HepG2 (cell line): Measurements from ENCODE around the gene UNC5CL. TPM values are rescaled to one million over a fixed set of nuclear protein-coding genes. Genes with fewer than 3 reads are reported as not detected.

Source experiments
- DPF2 ChIP-seq: sonication (generic); formaldehyde crosslinking; IDR thresholded peaks from 2 replicates; pipeline ENCODE4 v1.4.0; 2020; ENCODE audit warnings: mild to moderate bottlenecking, low read depth, missing genetic modification reagents, borderline replicate concordance
- FOXA3 ChIP-seq: IDR thresholded peaks from 2 replicates; pipeline ENCODE4 v1.6.1; 2016; ENCODE audit warnings: missing genetic modification reagents, missing compliant biosample characterization
- HHEX ChIP-seq: IDR thresholded peaks from 2 replicates; pipeline ENCODE4 v1.6.1; 2016; ENCODE audit warnings: control low read depth
- HMGXB3 ChIP-seq: sonication (generic); formaldehyde crosslinking; IDR thresholded peaks from 2 replicates; pipeline ENCODE4 v1.4.0; 2020; ENCODE audit warnings: missing genetic modification reagents, borderline replicate concordance
- NAIF1 ChIP-seq: sonication (generic); formaldehyde crosslinking; IDR thresholded peaks from 2 replicates; pipeline ENCODE4 v1.5.0; 2020; ENCODE audit warnings: mild to moderate bottlenecking, missing genetic modification reagents, borderline replicate concordance
- NFIB ChIP-seq: sonication (generic); formaldehyde crosslinking; IDR thresholded peaks from 2 replicates; pipeline ENCODE4 v1.9.0; 2021; ENCODE audit warnings: missing genetic modification reagents, mild to moderate bottlenecking, borderline replicate concordance
- POLR2A ChIP-seq, 2 experiments: IDR thresholded peaks; 2 replicates each; pipeline ENCODE4 v1.6.1; 2011; ENCODE audit warnings: low read depth in 2 of 2, low read length in 2 of 2, mild to moderate bottlenecking in 1 of 2, moderate library complexity in 1 of 2; ENCODE audit not compliant: insufficient read depth in 1 of 2
- RFXAP ChIP-seq: sonication (generic); formaldehyde crosslinking; IDR thresholded peaks from 2 replicates; pipeline ENCODE4 v1.4.0; 2020; ENCODE audit warnings: missing genetic modification reagents, borderline replicate concordance
- SP1 ChIP-seq, 2 experiments: fragments of 450-650 bp in 1 of 2; sonication (generic) in 1 of 2; formaldehyde crosslinking in 1 of 2; IDR thresholded peaks; 2 replicates each; pipeline versions ENCODE4 v1.4.0 to v1.6.1; 2016 to 2020; ENCODE audit warnings: missing genetic modification reagents in 1 of 2
- ZNF337 ChIP-seq: sonication (generic); formaldehyde crosslinking; IDR thresholded peaks from 2 replicates; pipeline ENCODE4 v1.5.1; 2020; ENCODE audit warnings: missing genetic modification reagents, low read depth, mild to moderate bottlenecking, borderline replicate concordance
- ZNF574 ChIP-seq: sonication (generic); formaldehyde crosslinking; IDR thresholded peaks from 2 replicates; pipeline ENCODE4 v1.4.0; 2020; ENCODE audit warnings: missing genetic modification reagents
- ZNF670 ChIP-seq: sonication (generic); formaldehyde crosslinking; IDR thresholded peaks from 2 replicates; pipeline ENCODE4 v1.8.0; 2022; ENCODE audit warnings: mild to moderate bottlenecking, missing genetic modification reagents, borderline replicate concordance
- polyA plus RNA-seq, 8 experiments: library from polyadenylated mRNA; depleted of rRNA in 3 of 8; stranded (reverse) in 7 of 8; unstranded in 1 of 8; fragments of >200 nt; fragmentation: Illumina TruSeq in 4 of 8; extraction: Trizol in 4 of 8; gene quantifications; 2 replicates each; pipeline versions ENCODE4 v1.2.1 to v1.2.3, GENCODE V29; 2011 to 2016; ENCODE audit warnings: low read depth in 4 of 8, missing spikeins in 1 of 8, mixed read lengths in 1 of 8; ENCODE audit not compliant: insufficient read depth in 1 of 8
- total RNA-seq, 5 experiments: library from RNA; depleted of rRNA; stranded (reverse); fragments of >200 nt; fragmentation: Illumina TruSeq; extraction: Trizol; gene quantifications; 2 replicates each; pipeline ENCODE4 v1.2.3, GENCODE V29; 2016; ENCODE audit warnings: low read depth in 1 of 5
- TF ChIP-seq, protein P1 (sequence below): IDR thresholded peaks from 2 replicates; pipeline ENCODE4 v1.6.1; 2016; ENCODE audit warnings: low read depth
- TF ChIP-seq, protein P2 (sequence below): sonication (generic); formaldehyde crosslinking; IDR thresholded peaks from 2 replicates; pipeline ENCODE4 v1.4.0; 2020; ENCODE audit warnings: low read depth, mild to moderate bottlenecking, missing genetic modification reagents
- TF ChIP-seq, protein P3 (sequence below): sonication (generic); formaldehyde crosslinking; conservative IDR thresholded peaks from 2 replicates; pipeline ENCODE4 v1.4.0; 2020; ENCODE audit warnings: mild to moderate bottlenecking, missing genetic modification reagents, moderate library complexity

Gene UNC5CL
- total and polyA plus RNA-seq, 2 of the 13 experiments (the other 11 are each of a cell fraction or from before 2014, with no cell fraction given): 2.4 to 2.5 TPM

- TF ChIP-seq HMGXB3 (peak; percentile 29; the same call in 1 of the 2 replicates), ZNF337 (CRISPR knock-in tag) (0 out of 2 replicates have a peak, but pooled peaks have one; percentile 86), HHEX (CRISPR knock-in tag) (no peak), ZNF574 (CRISPR knock-in tag) (no peak), NAIF1 (CRISPR knock-in tag) (0 out of 2 replicates have a peak, but pooled peaks have one; percentile 58), FOXA3 (CRISPR knock-in tag) (no peak), SP1 (IDR thresholded peaks at IDR 0.05) (no peak), SP1 (CRISPR knock-in tag; IDR thresholded peaks at IDR 0.05) (peak; percentile 89), POLR2A (IDR thresholded peaks at IDR 0.05; ENCODE audit: insufficient read depth in 1 of 2, low read depth in 2 of 2, low read length in 2 of 2) (peak in 1 of 2 experiments; percentile 70; a peak in 2 of 4 replicates), RFXAP (CRISPR knock-in tag) (peak; percentile 80; the same call in 1 of the 2 replicates), NFIB (CRISPR knock-in tag) (no peak), DPF2 (CRISPR knock-in tag) (0 out of 2 replicates have a peak, but pooled peaks have one; percentile 6), ZNF670 (CRISPR knock-in tag) (0 out of 2 replicates have a peak, but pooled peaks have one; percentile 26)
- TF ChIP-seq, protein P1, sequence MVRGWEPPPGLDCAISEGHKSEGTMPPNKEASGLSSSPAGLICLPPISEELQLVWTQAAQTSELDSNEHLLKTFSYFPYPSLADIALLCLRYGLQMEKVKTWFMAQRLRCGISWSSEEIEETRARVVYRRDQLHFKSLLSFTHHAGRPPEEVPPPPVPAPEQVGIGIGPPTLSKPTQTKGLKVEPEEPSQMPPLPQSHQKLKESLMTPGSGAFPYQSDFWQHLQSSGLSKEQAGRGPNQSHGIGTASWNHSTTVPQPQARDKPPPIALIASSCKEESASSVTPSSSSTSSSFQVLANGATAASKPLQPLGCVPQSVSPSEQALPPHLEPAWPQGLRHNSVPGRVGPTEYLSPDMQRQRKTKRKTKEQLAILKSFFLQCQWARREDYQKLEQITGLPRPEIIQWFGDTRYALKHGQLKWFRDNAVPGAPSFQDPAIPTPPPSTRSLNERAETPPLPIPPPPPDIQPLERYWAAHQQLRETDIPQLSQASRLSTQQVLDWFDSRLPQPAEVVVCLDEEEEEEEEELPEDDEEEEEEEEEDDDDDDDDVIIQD (CRISPR knock-in tag): peak; percentile 6; the same call in 1 of the 2 replicates
- TF ChIP-seq, protein P2, sequence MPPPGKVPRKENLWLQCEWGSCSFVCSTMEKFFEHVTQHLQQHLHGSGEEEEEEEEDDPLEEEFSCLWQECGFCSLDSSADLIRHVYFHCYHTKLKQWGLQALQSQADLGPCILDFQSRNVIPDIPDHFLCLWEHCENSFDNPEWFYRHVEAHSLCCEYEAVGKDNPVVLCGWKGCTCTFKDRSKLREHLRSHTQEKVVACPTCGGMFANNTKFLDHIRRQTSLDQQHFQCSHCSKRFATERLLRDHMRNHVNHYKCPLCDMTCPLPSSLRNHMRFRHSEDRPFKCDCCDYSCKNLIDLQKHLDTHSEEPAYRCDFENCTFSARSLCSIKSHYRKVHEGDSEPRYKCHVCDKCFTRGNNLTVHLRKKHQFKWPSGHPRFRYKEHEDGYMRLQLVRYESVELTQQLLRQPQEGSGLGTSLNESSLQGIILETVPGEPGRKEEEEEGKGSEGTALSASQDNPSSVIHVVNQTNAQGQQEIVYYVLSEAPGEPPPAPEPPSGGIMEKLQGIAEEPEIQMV: no peak
- TF ChIP-seq, protein P3, sequence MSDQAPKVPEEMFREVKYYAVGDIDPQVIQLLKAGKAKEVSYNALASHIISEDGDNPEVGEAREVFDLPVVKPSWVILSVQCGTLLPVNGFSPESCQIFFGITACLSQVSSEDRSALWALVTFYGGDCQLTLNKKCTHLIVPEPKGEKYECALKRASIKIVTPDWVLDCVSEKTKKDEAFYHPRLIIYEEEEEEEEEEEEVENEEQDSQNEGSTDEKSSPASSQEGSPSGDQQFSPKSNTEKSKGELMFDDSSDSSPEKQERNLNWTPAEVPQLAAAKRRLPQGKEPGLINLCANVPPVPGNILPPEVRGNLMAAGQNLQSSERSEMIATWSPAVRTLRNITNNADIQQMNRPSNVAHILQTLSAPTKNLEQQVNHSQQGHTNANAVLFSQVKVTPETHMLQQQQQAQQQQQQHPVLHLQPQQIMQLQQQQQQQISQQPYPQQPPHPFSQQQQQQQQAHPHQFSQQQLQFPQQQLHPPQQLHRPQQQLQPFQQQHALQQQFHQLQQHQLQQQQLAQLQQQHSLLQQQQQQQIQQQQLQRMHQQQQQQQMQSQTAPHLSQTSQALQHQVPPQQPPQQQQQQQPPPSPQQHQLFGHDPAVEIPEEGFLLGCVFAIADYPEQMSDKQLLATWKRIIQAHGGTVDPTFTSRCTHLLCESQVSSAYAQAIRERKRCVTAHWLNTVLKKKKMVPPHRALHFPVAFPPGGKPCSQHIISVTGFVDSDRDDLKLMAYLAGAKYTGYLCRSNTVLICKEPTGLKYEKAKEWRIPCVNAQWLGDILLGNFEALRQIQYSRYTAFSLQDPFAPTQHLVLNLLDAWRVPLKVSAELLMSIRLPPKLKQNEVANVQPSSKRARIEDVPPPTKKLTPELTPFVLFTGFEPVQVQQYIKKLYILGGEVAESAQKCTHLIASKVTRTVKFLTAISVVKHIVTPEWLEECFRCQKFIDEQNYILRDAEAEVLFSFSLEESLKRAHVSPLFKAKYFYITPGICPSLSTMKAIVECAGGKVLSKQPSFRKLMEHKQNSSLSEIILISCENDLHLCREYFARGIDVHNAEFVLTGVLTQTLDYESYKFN (CRISPR knock-in tag): peak; percentile 3; the same call in 1 of the 2 replicates
Measured at GRCh38 chr6:41072836-41073202, 33.8 kb upstream of the UNC5CL start, which contains the start of gene NFYA (continued).
